ENCODE data around the gene P3R3URF. TPM values are rescaled to one million over a fixed set of nuclear protein-coding genes. Genes with fewer than 3 reads are reported as not detected.

P3R3URF gene
- total and polyA plus RNA-seq, 9 of the 15 experiments (the other 6 are each of a cell fraction or from before 2014, with no cell fraction given) = not detected

- H3K27me3 ChIP-seq (ENCODE audit: control insufficient read depth in 2 of 2, insufficient read depth in 2 of 2, low read length in 2 of 2) = no peaks in the 10 kb centered on the region
- no peaks in the 10 kb centered on the region for H3K9me1 ChIP-seq (ENCODE audit: control insufficient read depth, insufficient read depth, low read length)
- no peak for FAIRE-seq
- 82% methylated on average over 8 of the region's 9 CpGs for WGBS (ENCODE audit: insufficient coverage, low coverage, missing lambda C conversion rate)
- BruUV-seq (replicated peaks) = no TSS peak
- H4K20me1 ChIP-seq (replicated peaks; ENCODE audit: control insufficient read depth, insufficient read depth, low read length) = no peaks in the 10 kb centered on the region
- ChIA-PET POLR2A (interaction anchor here (0.6 to 1.0 kb wide), 4 partner anchors 8 to 29 kb away, joined by 3 to 6 read pairs (median 4); no protein-coding TSS in a partner anchor), CTCF (ENCODE audit: low intra/inter-chr PET ratio) (no interaction called here)
- intact Hi-C loops (cut with micrococcal nuclease) (no loop called here), in situ Hi-C loops (cut with MboI) (loop anchor here (25.0 kb wide), 1 partner anchor 554 kb away; no protein-coding TSS in a partner anchor)
- no peak overlapping the region for H3K4me3 ChIP-seq
- no peak overlapping the region for H2AFZ ChIP-seq (ENCODE audit: low read depth, low read length)
- ATAC-seq = no peak
- no peaks in the 10 kb centered on the region for H3K4me1 ChIP-seq (replicated peaks in 1 of 2; ENCODE audit: control insufficient read depth in 2 of 2, insufficient read depth in 2 of 2, low read length in 2 of 2)
- no peak overlapping the region; a peak in 1 of 4 replicates for H3K9ac ChIP-seq (ENCODE audit: insufficient read depth in 1 of 2, low read depth in 2 of 2, low read length in 2 of 2)
- no peak overlapping the region for H3K27ac ChIP-seq (ENCODE audit: extremely low read depth, low read depth, low read length)
- H3K36me3 ChIP-seq (ENCODE audit: control insufficient read depth, insufficient read depth, low read length) = peaks cover 77% of the 10 kb centered on the region
- no peaks in the 10 kb centered on the region for H3K79me2 ChIP-seq (ENCODE audit: control insufficient read depth, insufficient read depth, low read length)
- H3K4me2 ChIP-seq (ENCODE audit: insufficient read depth, low read length) = no peak overlapping the region
- H3K9me3 ChIP-seq (replicated peaks; ENCODE audit: control insufficient read depth, insufficient read depth, low read depth, low read length) = no peaks in the 10 kb centered on the region
- TF ChIP-seq ZZZ3 (IDR thresholded peaks at IDR 0.05) = no peak
- TF ChIP-seq PHF21A (IDR thresholded peaks at IDR 0.05; ENCODE audit: borderline replicate concordance, low read depth) = no peak
- TF ChIP-seq MEF2A (IDR thresholded peaks at IDR 0.05; ENCODE audit: control insufficient read depth, low read depth, low read length) = no peak
- no peak for TF ChIP-seq THRA (IDR thresholded peaks at IDR 0.05)
- TF ChIP-seq ZNF354B (CRISPR knock-in tag; IDR thresholded peaks at IDR 0.05) = no peak
- TF ChIP-seq NR2C1 (IDR thresholded peaks at IDR 0.05) = no peak
- TF ChIP-seq NR2C1 (tag; IDR thresholded peaks at IDR 0.05) = no peak
- no peak for TF ChIP-seq CBFA2T3 (IDR thresholded peaks at IDR 0.05)
- TF ChIP-seq E2F1 (CRISPR knock-in tag; IDR thresholded peaks at IDR 0.05) = no peak
- no peak for TF ChIP-seq ILK (tag; IDR thresholded peaks at IDR 0.05; ENCODE audit: borderline replicate concordance, low read depth)
- TF ChIP-seq IFI16 (CRISPR knock-in tag; IDR thresholded peaks at IDR 0.05) = no peak
- TF ChIP-seq TRIM28 (IDR thresholded peaks at IDR 0.05) = no peak
- TF ChIP-seq NCOA1 (IDR thresholded peaks at IDR 0.05; ENCODE audit: low read depth) = no peak
- no peak for TF ChIP-seq ZBTB17 (CRISPR knock-in tag; IDR thresholded peaks at IDR 0.05)
- TF ChIP-seq TCF7L2 (IDR thresholded peaks at IDR 0.05; ENCODE audit: low read depth, low read length) = no peak
- no peak for TF ChIP-seq ZNF239 (CRISPR knock-in tag; IDR thresholded peaks at IDR 0.05)
- TF ChIP-seq EWSR1 (IDR thresholded peaks at IDR 0.05; ENCODE audit: borderline replicate concordance, low read depth, partially characterized antibody) = no peak
- TF ChIP-seq ZNF408 (CRISPR knock-in tag; IDR thresholded peaks at IDR 0.05; ENCODE audit: low read depth) = no peak
- no peak for TF ChIP-seq C11orf30 (IDR thresholded peaks at IDR 0.05; ENCODE audit: low read depth)
- TF ChIP-seq ASH1L (IDR thresholded peaks at IDR 0.05; ENCODE audit: borderline replicate concordance, low read depth, partially characterized antibody) = no peak
- no peak for DNase-seq (ENCODE audit: extremely low read depth in 1 of 4, low spot score in 3 of 4)
Measured at GRCh38 chr1:46191033-46191701, 14.9 kb upstream of the P3R3URF start.
